Gastroesophageal sphincter (tissue), 3 donors: ENCODE measurements around the gene KRTAP10-5.

ENCODE experiments used
- CTCF ChIP-seq, 4 experiments: fragments of 200-600 bp in 2 of 4; fragments of 450-650 bp in 2 of 4; sonication (generic) in 1 of 4; IDR thresholded peaks; one replicate each; pipeline ENCODE4 v1.5.1; 2017 to 2019; ENCODE audit warnings: antibody characterized with exemption in 4 of 4, mild to moderate bottlenecking in 2 of 4, moderate library complexity in 2 of 4
- POLR2A ChIP-seq, 2 donors: fragments of 450-650 bp; IDR thresholded peaks; one replicate each; pipeline ENCODE4 v1.6.1; 2017; ENCODE audit warnings: antibody characterized with exemption in 2 of 2, mild to moderate bottlenecking in 2 of 2, moderate library complexity in 1 of 2

GRCh38 chr21:44539991-44540666 lies 40.3 kb downstream of the KRTAP10-5 start, which contains the start of gene KRTAP10-1:
- no peak for TF ChIP-seq CTCF (IDR thresholded peaks at IDR 0.05)
- TF ChIP-seq POLR2A (IDR thresholded peaks at IDR 0.05) = no peak
